Stomach (tissue), 9 donors: ENCODE data around the gene SPHKAP. TPM values are rescaled to one million over a fixed set of nuclear protein-coding genes. Genes with fewer than 3 reads are reported as not detected.

ENCODE experiments used
- DNase-seq, 2 donors: peaks; one replicate each; pipeline versions ENCODE4 v3.0.0 to v3.0.0-alpha.2; 2013 to 2019
- H3K27ac ChIP-seq, 5 donors: fragments of 200-600 bp in 4 of 5; sonication (generic) in 4 of 5; one replicate each; pipeline ENCODE4 v1.5.1; 2013 to 2019; ENCODE audit warnings: mild to moderate bottlenecking in 1 of 5, moderate library complexity in 1 of 5
- H3K27me3 ChIP-seq, 3 donors: fragments of 200-600 bp; sonication (generic); one replicate each; pipeline ENCODE4 v1.5.1; 2017 to 2019; ENCODE audit warnings: mixed run types in 1 of 3
- H3K36me3 ChIP-seq, 4 donors: fragments of 200-600 bp; sonication (generic); 1 replicate in 3 of 4; 2 replicates in 1 of 4; pipeline ENCODE4 v1.5.1; 2016 to 2019
- H3K4me1 ChIP-seq, 4 donors: fragments of 200-600 bp; sonication (generic); one replicate each; pipeline ENCODE4 v1.5.1; 2016 to 2019
- H3K4me3 ChIP-seq, 4 donors: fragments of 200-600 bp; sonication (generic) in 3 of 4; one replicate each; pipeline ENCODE4 v1.5.1; 2016 to 2019; ENCODE audit warnings: mild to moderate bottlenecking in 1 of 4
- H3K9me3 ChIP-seq, 4 donors: fragments of 200-600 bp; sonication (generic); one replicate each; pipeline ENCODE4 v1.5.1; 2016 to 2019
- CTCF ChIP-seq, 7 experiments: fragments of 450-650 bp in 4 of 7; fragments of 200-600 bp in 3 of 7; sonication (generic) in 3 of 7; IDR thresholded peaks; one replicate each; pipeline ENCODE4 v1.5.1; 2016 to 2019; ENCODE audit warnings: antibody characterized with exemption in 7 of 7, control low read depth in 2 of 7, mild to moderate bottlenecking in 1 of 7
- EP300 ChIP-seq: sonication (generic); formaldehyde crosslinking; IDR thresholded peaks from one replicate; pipeline ENCODE4 v1.6.1; 2017; ENCODE audit warnings: antibody characterized with exemption
- POLR2A ChIP-seq, 4 donors: fragments of 450-650 bp; IDR thresholded peaks; one replicate each; pipeline ENCODE4 v1.6.1; 2016; ENCODE audit warnings: antibody characterized with exemption in 4 of 4, control low read depth in 2 of 4, mild to moderate bottlenecking in 1 of 4, moderate library complexity in 1 of 4
- POLR2AphosphoS5 ChIP-seq, 3 donors: sonication (generic); formaldehyde crosslinking; IDR thresholded peaks; one replicate each; pipeline ENCODE4 v1.6.1; 2016; ENCODE audit warnings: antibody characterized with exemption in 3 of 3
- WGBS, 5 donors: extraction: QIAGEN DNeasy Blood & Tissue Kit in 3 of 5; methylation state at CpG; one replicate each; pipeline versions ENCODE4 v1.1.5 to v1.1.7; 2013 to 2018; 5-methylcytosine and 5-hydroxymethylcytosine counted together
- intact Hi-C: fragments of 100-400 bp; cut with DNase I; formaldehyde crosslinking; loops from one replicate; pipeline ENCODE4 v1.15.1; 2023; ENCODE audit warnings: low total_unique reads
- polyA plus RNA-seq, 3 donors: library from polyadenylated mRNA; stranded (reverse); fragments of 200-250 nt; gene quantifications; one replicate each; pipeline ENCODE4 v1.2.3, GENCODE V29; 2013
- total RNA-seq, 5 donors: library from RNA; depleted of rRNA; stranded (reverse); fragments of >200 nt; gene quantifications; one replicate each; pipeline versions ENCODE4 v1.1.0 to v1.2.3, GENCODE V29; 2014 to 2016
- donor health status: healthy with polysubstance abuse.
- donor health status: Bipolar disorder and iron deficiency.
- donor health status: healthy.

SPHKAP gene
- total and polyA plus RNA-seq, 8 donors: 0.03 to 2.2 TPM; not detected in 6

DNA sequence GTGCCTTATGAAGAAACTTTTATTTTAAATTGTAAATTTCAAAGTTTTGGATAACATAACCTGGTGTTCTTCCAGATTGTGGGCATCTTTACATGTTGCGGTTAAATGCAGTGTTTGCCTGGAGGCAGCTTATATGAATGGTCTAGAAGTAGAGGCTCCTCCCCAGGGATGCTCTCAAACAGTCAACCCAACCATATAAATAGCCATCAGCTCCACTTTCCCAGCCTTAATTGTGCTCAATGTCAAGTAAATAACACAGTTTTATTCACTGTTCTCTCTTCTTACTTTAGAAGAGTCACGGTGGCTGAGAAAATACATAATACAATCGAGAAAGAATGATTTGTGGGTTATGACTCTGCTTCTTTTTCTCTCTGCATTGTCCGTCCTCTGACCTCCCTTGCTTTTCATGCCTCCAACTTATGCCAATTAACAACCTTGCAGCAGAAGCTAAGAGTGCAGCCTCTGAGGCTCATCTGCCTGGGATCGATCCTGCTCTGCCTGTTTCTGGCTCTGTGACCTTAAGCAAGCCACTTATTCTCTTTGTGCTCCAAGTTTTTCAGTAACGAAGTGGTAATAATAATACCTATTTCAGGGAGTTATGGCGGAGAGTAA is 209.8 kb downstream of the SPHKAP start:
- H3K27me3 ChIP-seq: no peaks in the 10 kb centered on the region
- TF ChIP-seq CTCF (IDR thresholded peaks at IDR 0.05): no peak
- no peak for TF ChIP-seq EP300
- TF ChIP-seq POLR2A (IDR thresholded peaks at IDR 0.05): no peak
- TF ChIP-seq POLR2AphosphoS5 (IDR thresholded peaks at IDR 0.05): no peak
- DNase-seq: no peak
- intact Hi-C loops: no loop called here
- no peak overlapping the region for H3K4me3 ChIP-seq
- H3K9me3 ChIP-seq: no peaks in the 10 kb centered on the region
- H3K36me3 ChIP-seq: no peaks in the 10 kb centered on the region
- H3K27ac ChIP-seq: no peak overlapping the region
- 82 to 89% (median 87%) methylated on average over 7 of the region's 7 CpGs for WGBS, 5 donors
- H3K4me1 ChIP-seq: no peaks in the 10 kb centered on the region

- Histone ChIP-seq H3K4me3 (no peak overlapping the region), H3K27ac (no peak overlapping the region), H3K9me3 (no peaks in the 10 kb centered on the region), H3K27me3 (no peaks in the 10 kb centered on the region), H3K36me3 (no peaks in the 10 kb centered on the region), H3K4me1 (no peaks in the 10 kb centered on the region)
- DNase-seq: no peak
- 80 to 89% (median 87%) methylated on average over 3 of the region's 3 CpGs for WGBS, 5 donors
- TF ChIP-seq POLR2A (IDR thresholded peaks at IDR 0.05) (no peak), CTCF (IDR thresholded peaks at IDR 0.05) (no peak), POLR2AphosphoS5 (IDR thresholded peaks at IDR 0.05) (no peak), EP300 (no peak)
- intact Hi-C loops: no loop called here
Measured at GRCh38 chr2:227960317-227960716, 221.2 kb downstream of the SPHKAP start.

DNA sequence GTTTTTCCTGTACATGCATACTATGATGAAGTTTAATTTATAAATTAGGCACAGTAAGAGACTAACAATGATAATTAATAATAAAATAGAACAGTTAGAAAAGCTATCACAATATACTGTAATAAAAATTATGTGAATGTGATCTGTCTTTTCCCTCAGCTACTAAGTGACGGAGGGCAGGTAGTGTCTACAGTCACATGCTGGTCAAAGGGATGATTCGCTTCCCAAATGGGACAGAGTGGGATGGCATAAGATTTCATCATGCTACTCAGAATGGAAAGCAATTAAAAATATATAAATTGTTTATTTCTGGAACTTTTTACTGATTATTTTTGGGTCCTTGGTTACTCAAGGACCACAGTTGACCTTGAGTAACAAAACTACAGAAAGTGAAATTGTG is 238.5 kb downstream of the SPHKAP start:
- no peaks in the 10 kb centered on the region for H3K4me1 ChIP-seq
- no peak for DNase-seq
- intact Hi-C loops: no loop called here
- no peaks in the 10 kb centered on the region for H3K27me3 ChIP-seq
- H3K9me3 ChIP-seq: no peaks in the 10 kb centered on the region
- H3K27ac ChIP-seq: no peak overlapping the region
- H3K36me3 ChIP-seq: no peaks in the 10 kb centered on the region
- TF ChIP-seq EP300 (no peak), POLR2A (IDR thresholded peaks at IDR 0.05) (no peak), POLR2AphosphoS5 (IDR thresholded peaks at IDR 0.05) (no peak), CTCF (IDR thresholded peaks at IDR 0.05) (no peak)
- 71 to 91% (median 74%) methylated on average over 2 of the region's 2 CpGs for WGBS, 5 donors
- H3K4me3 ChIP-seq: no peak overlapping the region

GRCh38 chr2:227942021-227942420 is 239.5 kb downstream of the SPHKAP start:
- H3K4me1 ChIP-seq: no peaks in the 10 kb centered on the region
- no peaks in the 10 kb centered on the region for H3K36me3 ChIP-seq
- no peak overlapping the region for H3K4me3 ChIP-seq
- no peak for TF ChIP-seq POLR2A (IDR thresholded peaks at IDR 0.05)
- TF ChIP-seq CTCF (IDR thresholded peaks at IDR 0.05): no peak
- TF ChIP-seq POLR2AphosphoS5 (IDR thresholded peaks at IDR 0.05): no peak
- no peak for TF ChIP-seq EP300
- 78 to 85% (median 78%) methylated on average over 2 of the region's 2 CpGs for WGBS, 5 donors
- H3K9me3 ChIP-seq: no peaks in the 10 kb centered on the region
- intact Hi-C loops: no loop called here
- no peak overlapping the region for H3K27ac ChIP-seq
- H3K27me3 ChIP-seq: no peaks in the 10 kb centered on the region
- no peak for DNase-seq
